ENCODE data around the gene HSPA5.

GRCh38 chr9:125241000-125241862, at the start of gene HSPA5:
- TF ChIP-seq POLR2AphosphoS5 (IDR thresholded peaks at IDR 0.05; ENCODE audit: borderline replicate concordance, low read depth, low read length) (peak; percentile 97), EZH2 (IDR thresholded peaks at IDR 0.05) (no peak)

All from SK-N-MC (cell line).